Spleen (tissue), 11 donors: ENCODE results near the gene DUS1L. TPM values are rescaled to one million over a fixed set of nuclear protein-coding genes. Genes with fewer than 3 reads are reported as not detected.

Experiments
- DNase-seq: peaks from one replicate; pipeline ENCODE4 v3.0.0-alpha.2; 2020
- H3K27ac ChIP-seq, 8 donors: fragments of 200-600 bp; sonication (generic) in 7 of 8; 1 replicate in 4 of 8; 2 replicates in 4 of 8; pipeline versions ENCODE4 v1.5.0 to v1.8.0; 2016 to 2021; ENCODE audit warnings: inconsistent platforms in 4 of 8, mild to moderate bottlenecking in 4 of 8, moderate library complexity in 1 of 8
- H3K27me3 ChIP-seq, 7 donors: fragments of 200-600 bp; sonication (generic) in 6 of 7; replicated peaks in 1 of 7; 1 replicate in 4 of 7; 2 replicates in 3 of 7; pipeline versions ENCODE4 v1.5.0 to v1.8.0; 2016 to 2021; ENCODE audit warnings: inconsistent platforms in 3 of 7, mild to moderate bottlenecking in 1 of 7
- H3K36me3 ChIP-seq, 6 donors: fragments of 200-600 bp; sonication (generic) in 5 of 6; 1 replicate in 4 of 6; 2 replicates in 2 of 6; pipeline versions ENCODE4 v1.5.0 to v1.8.0; 2016 to 2021; ENCODE audit warnings: inconsistent platforms in 2 of 6
- H3K4me1 ChIP-seq, 6 donors: fragments of 200-600 bp; sonication (generic) in 5 of 6; 1 replicate in 3 of 6; 2 replicates in 3 of 6; pipeline versions ENCODE4 v1.5.0 to v1.8.0; 2016 to 2021; ENCODE audit warnings: inconsistent platforms in 3 of 6
- H3K4me3 ChIP-seq, 8 donors: fragments of 200-600 bp; sonication (generic) in 7 of 8; 1 replicate in 4 of 8; 2 replicates in 4 of 8; pipeline versions ENCODE4 v1.5.0 to v1.8.0; 2016 to 2021; ENCODE audit warnings: inconsistent platforms in 4 of 8, mild to moderate bottlenecking in 4 of 8, moderate library complexity in 2 of 8
- H3K9me3 ChIP-seq, 8 donors: fragments of 200-600 bp; sonication (generic) in 7 of 8; 1 replicate in 4 of 8; 2 replicates in 4 of 8; pipeline versions ENCODE4 v1.5.0 to v1.8.0; 2016 to 2021; ENCODE audit warnings: inconsistent platforms in 4 of 8
- POLR2A ChIP-seq, 3 donors: fragments of 450-650 bp; IDR thresholded peaks; one replicate each; pipeline ENCODE4 v1.5.1; 2017; ENCODE audit warnings: antibody characterized with exemption in 3 of 3, mild to moderate bottlenecking in 1 of 3
- POLR2AphosphoS5 ChIP-seq, 3 donors: sonication (generic); formaldehyde crosslinking; IDR thresholded peaks; one replicate each; pipeline ENCODE4 v1.5.1; 2017; ENCODE audit warnings: antibody characterized with exemption in 3 of 3
- WGBS, 5 donors: extraction: QIAGEN DNeasy Blood & Tissue Kit in 3 of 5; methylation state at CpG; one replicate each; pipeline versions ENCODE4 v1.1.5 to v1.1.7; 2013 to 2018; 5-methylcytosine and 5-hydroxymethylcytosine counted together
- intact Hi-C: fragments of 100-400 bp; cut with DNase I; formaldehyde crosslinking; loops from one replicate; pipeline ENCODE4 v1.15.0; 2023; ENCODE audit warnings: low total_unique reads
- polyA plus RNA-seq, 3 donors: library from polyadenylated mRNA; stranded (reverse); fragments of 200-250 nt; gene quantifications; one replicate each; pipeline ENCODE4 v1.2.1, GENCODE V29; 2013
- total RNA-seq, 7 donors: library from RNA; depleted of rRNA in 3 of 7; stranded (reverse); fragments of >200 nt in 3 of 7; fragmentation: NEBNext Ultra II Directional in 4 of 7; extraction: Animal tissue kit (Norgen Biotek cat#: 25700) in 4 of 7; gene quantifications; one replicate each; pipeline versions ENCODE4 v1.1.0 to v1.2.1, GENCODE V29; 2016 to 2021
- TF ChIP-seq, protein P1 (sequence below), 11 experiments: fragments of 200-600 bp in 7 of 11; fragments of 450-650 bp in 4 of 11; sonication (generic) in 4 of 11; IDR thresholded peaks in 8 of 11; conservative IDR thresholded peaks in 3 of 11; 1 replicate in 7 of 11; 2 replicates in 4 of 11; pipeline versions ENCODE4 v1.4.0 to v1.8.0; 2016 to 2021; ENCODE audit warnings: antibody characterized with exemption in 11 of 11, inconsistent platforms in 4 of 11, mild to moderate bottlenecking in 1 of 11
- donor health status: healthy with polysubstance abuse.
- donor health status: DM: no; HTN: no; CAD: no; lungs with moderate emphysema.
- donor health status: DM: no; HTN: no; CAD: no.
- donor health status: Bipolar disorder and iron deficiency.
- donor health status: healthy.
- donor health status: DM: no; HTN: no; CAD: no.
- donor health status: DM: yes; HTN: yes; CAD: no.

The DUS1L gene
- total and polyA plus RNA-seq, 10 donors: 76.4 to 174 (median 103) TPM

DNA sequence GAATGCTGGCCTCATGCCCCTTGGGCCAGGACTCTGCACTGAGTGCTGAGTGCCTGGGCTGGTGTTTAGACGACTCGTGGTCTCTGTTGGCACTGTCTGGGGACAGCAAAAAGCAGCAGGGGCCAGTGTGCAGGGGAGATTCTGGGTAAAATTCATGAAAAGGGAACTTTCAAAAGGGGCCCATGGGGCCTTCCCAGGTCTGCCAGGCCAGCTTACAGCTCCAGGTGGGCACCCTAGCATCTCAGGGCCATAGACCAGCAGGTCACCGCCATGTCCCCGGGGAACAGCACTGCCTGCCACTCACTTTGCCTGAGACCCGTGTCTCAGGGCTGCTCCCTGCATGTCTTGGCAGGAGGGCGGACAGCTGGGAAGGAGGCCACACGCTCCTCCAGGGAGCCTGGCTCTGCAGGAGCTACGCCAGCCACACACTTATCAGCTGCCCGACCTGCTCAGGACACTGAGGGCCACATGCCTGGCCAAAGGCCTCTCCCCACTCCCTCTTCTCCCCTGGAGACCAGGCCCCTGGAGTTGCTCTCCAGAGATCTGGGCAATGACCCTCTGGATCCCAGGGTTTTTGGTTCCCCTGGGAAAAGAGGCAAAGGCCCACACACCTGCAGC, 41.2 kb upstream of the DUS1L start:
- peak overlapping the region; percentile 2 to 68 (median 36) for H3K4me3 ChIP-seq
- no peaks in the 10 kb centered on the region for H3K27me3 ChIP-seq
- TF ChIP-seq POLR2A (IDR thresholded peaks at IDR 0.05) (no peak), POLR2AphosphoS5 (IDR thresholded peaks at IDR 0.05) (no peak)
- TF ChIP-seq, protein P1, sequence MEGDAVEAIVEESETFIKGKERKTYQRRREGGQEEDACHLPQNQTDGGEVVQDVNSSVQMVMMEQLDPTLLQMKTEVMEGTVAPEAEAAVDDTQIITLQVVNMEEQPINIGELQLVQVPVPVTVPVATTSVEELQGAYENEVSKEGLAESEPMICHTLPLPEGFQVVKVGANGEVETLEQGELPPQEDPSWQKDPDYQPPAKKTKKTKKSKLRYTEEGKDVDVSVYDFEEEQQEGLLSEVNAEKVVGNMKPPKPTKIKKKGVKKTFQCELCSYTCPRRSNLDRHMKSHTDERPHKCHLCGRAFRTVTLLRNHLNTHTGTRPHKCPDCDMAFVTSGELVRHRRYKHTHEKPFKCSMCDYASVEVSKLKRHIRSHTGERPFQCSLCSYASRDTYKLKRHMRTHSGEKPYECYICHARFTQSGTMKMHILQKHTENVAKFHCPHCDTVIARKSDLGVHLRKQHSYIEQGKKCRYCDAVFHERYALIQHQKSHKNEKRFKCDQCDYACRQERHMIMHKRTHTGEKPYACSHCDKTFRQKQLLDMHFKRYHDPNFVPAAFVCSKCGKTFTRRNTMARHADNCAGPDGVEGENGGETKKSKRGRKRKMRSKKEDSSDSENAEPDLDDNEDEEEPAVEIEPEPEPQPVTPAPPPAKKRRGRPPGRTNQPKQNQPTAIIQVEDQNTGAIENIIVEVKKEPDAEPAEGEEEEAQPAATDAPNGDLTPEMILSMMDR (IDR thresholded peaks at IDR 0.05 in 8 of 11, conservative IDR thresholded peaks at IDR 0.05 in 3 of 11): no peak
- peak overlapping the region; percentile 76 to 90 (median 83) for H3K27ac ChIP-seq
- intact Hi-C loops: loop anchor here (10.0 kb wide), 1 partner anchor 62 kb away; no protein-coding TSS in a partner anchor
- 34 to 52% (median 48%) methylated on average over 5 to 9 of the region's 9 CpGs for WGBS, 5 donors
- H3K36me3 ChIP-seq: peaks cover 0 to 3% (median 0%) of the 10 kb centered on the region in 6 donors
- H3K4me1 ChIP-seq: peaks cover 15 to 45% (median 31%) of the 10 kb centered on the region in 6 donors
- no peaks in the 10 kb centered on the region for H3K9me3 ChIP-seq
- peak; percentile 77 for DNase-seq

GRCh38 chr17:82105882-82106687, 40.5 kb upstream of the DUS1L start:
- H3K27ac ChIP-seq: peak overlapping the region; percentile 76 to 90 (median 83)
- no peaks in the 10 kb centered on the region for H3K9me3 ChIP-seq
- no peaks in the 10 kb centered on the region for H3K27me3 ChIP-seq
- DNase-seq: peak; percentile 91
- 12 to 24% (median 14%) methylated on average over 19 to 24 of the region's 24 CpGs for WGBS, 5 donors
- H3K4me3 ChIP-seq: peak overlapping the region; percentile 2 to 68 (median 36)
- TF ChIP-seq POLR2A (IDR thresholded peaks at IDR 0.05) (peak in 1 of 3 donors; percentile 67), POLR2AphosphoS5 (IDR thresholded peaks at IDR 0.05) (peak; percentile 88 to 93 (median 89))
- TF ChIP-seq, protein P1 (IDR thresholded peaks at IDR 0.05 in 8 of 11, conservative IDR thresholded peaks at IDR 0.05 in 3 of 11): peak in 10 of 11 experiments; percentile 14 to 65 (median 50)
- H3K4me1 ChIP-seq: peaks cover 15 to 50% (median 35%) of the 10 kb centered on the region in 6 donors
- no peaks in the 10 kb centered on the region for H3K36me3 ChIP-seq
- intact Hi-C loops: loop anchor here (10.0 kb wide), 1 partner anchor 61 kb away; no protein-coding TSS in a partner anchor

- H3K27me3 ChIP-seq: no peaks in the 10 kb centered on the region
- DNase-seq: peak; percentile 76
- peak overlapping the region; percentile 76 to 90 (median 83) for H3K27ac ChIP-seq
- peak overlapping the region in 5 of 8 donors; percentile 14 to 68 (median 38) for H3K4me3 ChIP-seq
- TF ChIP-seq POLR2AphosphoS5 (IDR thresholded peaks at IDR 0.05): no peak
- TF ChIP-seq POLR2A (IDR thresholded peaks at IDR 0.05): no peak
- TF ChIP-seq, protein P1 (IDR thresholded peaks at IDR 0.05 in 8 of 11, conservative IDR thresholded peaks at IDR 0.05 in 3 of 11): no peak
- intact Hi-C loops: loop anchor here (10.0 kb wide), 1 partner anchor 61 kb away; no protein-coding TSS in a partner anchor
- 82 to 90% (median 87%) methylated on average over 9 to 13 of the region's 13 CpGs for WGBS, 5 donors
- no peaks in the 10 kb centered on the region for H3K9me3 ChIP-seq
- peaks cover 15 to 54% (median 37%) of the 10 kb centered on the region in 6 donors for H3K4me1 ChIP-seq
- no peaks in the 10 kb centered on the region for H3K36me3 ChIP-seq
Observed at GRCh38 chr17:82105417-82105881, 39.8 kb upstream of the DUS1L start.
